HepG2 (cell line): ENCODE results near the gene CIAO3. TPM values are rescaled to one million over a fixed set of nuclear protein-coding genes. Genes with fewer than 3 reads are reported as not detected.
A peak's percentile ranks its signal among the peaks of the same experiment; 100 is the strongest.

Source experiments
- ARNT2 ChIP-seq: sonication (generic); formaldehyde crosslinking; IDR thresholded peaks from 2 replicates; pipeline ENCODE4 v1.8.0; 2022; ENCODE audit warnings: mild to moderate bottlenecking, low read depth, missing genetic modification reagents, moderate library complexity
- MAZ ChIP-seq, 2 experiments: sonication (generic) in 1 of 2; formaldehyde crosslinking in 1 of 2; IDR thresholded peaks; 2 replicates each; pipeline versions ENCODE4 v1.5.0 to v1.6.1; 2012 to 2020; ENCODE audit warnings: low read depth in 2 of 2, mild to moderate bottlenecking in 2 of 2, borderline replicate concordance in 1 of 2, improper control_type of control experiment in 1 of 2, low read length in 1 of 2, missing genetic modification reagents in 1 of 2, moderate library complexity in 1 of 2
- MIER2 ChIP-seq: IDR thresholded peaks from 2 replicates; pipeline ENCODE4 v1.6.1; 2016; ENCODE audit warnings: missing biosample characterization, missing genetic modification reagents
- MTF2 ChIP-seq: sonication (generic); formaldehyde crosslinking; IDR thresholded peaks from 2 replicates; pipeline ENCODE4 v1.5.0; 2020; ENCODE audit warnings: missing genetic modification reagents, borderline replicate concordance
- MXD1 ChIP-seq: sonication (generic); formaldehyde crosslinking; IDR thresholded peaks from 2 replicates; pipeline ENCODE4 v1.4.0; 2020; ENCODE audit warnings: mild to moderate bottlenecking, missing genetic modification reagents
- ZNF274 ChIP-seq: sonication (generic); formaldehyde crosslinking; IDR thresholded peaks from 2 replicates; pipeline ENCODE4 v1.5.1; 2020; ENCODE audit warnings: mild to moderate bottlenecking, missing genetic modification reagents
- ZNF317 ChIP-seq: sonication (generic); formaldehyde crosslinking; IDR thresholded peaks from 2 replicates; pipeline ENCODE4 v1.5.0; 2020; ENCODE audit warnings: mild to moderate bottlenecking, missing genetic modification reagents
- ZNF333 ChIP-seq: sonication (generic); formaldehyde crosslinking; IDR thresholded peaks from 2 replicates; pipeline ENCODE4 v1.4.0; 2020; ENCODE audit warnings: mild to moderate bottlenecking, missing genetic modification reagents, borderline replicate concordance
- ZNF513 ChIP-seq: sonication (generic); formaldehyde crosslinking; conservative IDR thresholded peaks from 2 replicates; pipeline ENCODE4 v1.5.0; 2020; ENCODE audit warnings: missing genetic modification reagents
- ZNF558 ChIP-seq: sonication (generic); formaldehyde crosslinking; IDR thresholded peaks from 2 replicates; pipeline ENCODE4 v1.9.0; 2022; ENCODE audit warnings: mild to moderate bottlenecking, missing genetic modification reagents, borderline replicate concordance
- ZNF672 ChIP-seq: sonication (generic); formaldehyde crosslinking; IDR thresholded peaks from 2 replicates; pipeline ENCODE4 v1.8.1; 2022; ENCODE audit warnings: missing genetic modification reagents
- ZNF737 ChIP-seq: sonication (generic); formaldehyde crosslinking; IDR thresholded peaks from 2 replicates; pipeline ENCODE4 v1.5.0; 2020; ENCODE audit warnings: missing genetic modification reagents, mild to moderate bottlenecking, borderline replicate concordance
- polyA plus RNA-seq, 8 experiments: library from polyadenylated mRNA; depleted of rRNA in 3 of 8; stranded (reverse) in 7 of 8; unstranded in 1 of 8; fragments of >200 nt; fragmentation: Illumina TruSeq in 4 of 8; extraction: Trizol in 4 of 8; gene quantifications; 2 replicates each; pipeline versions ENCODE4 v1.2.1 to v1.2.3, GENCODE V29; 2011 to 2016; ENCODE audit warnings: low read depth in 4 of 8, missing spikeins in 1 of 8, mixed read lengths in 1 of 8; ENCODE audit not compliant: insufficient read depth in 1 of 8
- total RNA-seq, 5 experiments: library from RNA; depleted of rRNA; stranded (reverse); fragments of >200 nt; fragmentation: Illumina TruSeq; extraction: Trizol; gene quantifications; 2 replicates each; pipeline ENCODE4 v1.2.3, GENCODE V29; 2016; ENCODE audit warnings: low read depth in 1 of 5
- TF ChIP-seq, protein P1 (sequence below): sonication (generic); formaldehyde crosslinking; IDR thresholded peaks from 2 replicates; pipeline ENCODE4 v1.4.0; 2020; ENCODE audit warnings: mild to moderate bottlenecking, missing genetic modification reagents
- TF ChIP-seq, protein P2 (sequence below): sonication (generic); formaldehyde crosslinking; IDR thresholded peaks from 2 replicates; pipeline ENCODE4 v1.5.1; 2020; ENCODE audit warnings: mild to moderate bottlenecking, missing genetic modification reagents, moderate library complexity
- TF ChIP-seq, protein P3 (sequence below): sonication (generic); formaldehyde crosslinking; IDR thresholded peaks from 2 replicates; pipeline ENCODE4 v1.5.0; 2020; ENCODE audit warnings: missing genetic modification reagents, mild to moderate bottlenecking, borderline replicate concordance

The CIAO3 gene
- total and polyA plus RNA-seq, 2 of the 13 experiments (the other 11 are each of a cell fraction or from before 2014, with no cell fraction given): 21.7 to 25.0 TPM

DNA sequence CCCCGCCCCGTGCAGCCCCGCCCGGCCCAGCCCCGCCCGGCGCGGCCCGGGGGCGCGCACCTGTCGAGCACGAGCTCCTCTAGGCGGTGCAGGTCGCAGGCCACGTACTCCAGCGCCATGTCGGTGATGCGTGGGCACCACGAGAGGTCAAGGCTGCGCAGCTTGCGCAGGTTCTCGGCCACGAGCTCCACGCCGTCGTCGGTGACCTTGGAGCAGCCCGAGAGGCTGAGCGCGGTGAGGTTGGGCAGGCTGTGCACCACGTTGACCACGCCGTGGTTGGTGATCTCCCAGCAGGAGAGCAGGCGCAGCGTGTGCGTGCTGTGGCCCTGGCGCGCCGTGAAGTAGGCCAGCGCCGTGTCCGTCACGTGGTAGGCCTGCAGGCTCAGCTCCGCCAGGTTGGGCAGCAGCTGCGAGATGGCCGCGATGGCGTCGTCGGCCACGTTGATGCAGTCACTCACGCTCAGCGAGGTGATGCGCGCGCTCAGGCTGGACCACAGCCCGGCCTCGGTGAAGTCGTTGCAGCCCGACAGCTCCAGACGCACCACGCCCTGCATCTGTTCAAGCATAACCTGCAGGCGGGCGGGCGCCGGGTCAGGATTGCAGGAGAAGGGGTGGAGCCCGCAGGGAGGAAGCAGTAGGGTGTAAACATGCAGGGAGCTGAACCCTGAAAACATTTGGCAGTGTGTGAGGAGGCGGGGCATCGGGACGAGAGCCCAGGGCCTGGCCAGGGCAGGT, 45.3 kb downstream of the CIAO3 start (continued):
- TF ChIP-seq, protein P1, sequence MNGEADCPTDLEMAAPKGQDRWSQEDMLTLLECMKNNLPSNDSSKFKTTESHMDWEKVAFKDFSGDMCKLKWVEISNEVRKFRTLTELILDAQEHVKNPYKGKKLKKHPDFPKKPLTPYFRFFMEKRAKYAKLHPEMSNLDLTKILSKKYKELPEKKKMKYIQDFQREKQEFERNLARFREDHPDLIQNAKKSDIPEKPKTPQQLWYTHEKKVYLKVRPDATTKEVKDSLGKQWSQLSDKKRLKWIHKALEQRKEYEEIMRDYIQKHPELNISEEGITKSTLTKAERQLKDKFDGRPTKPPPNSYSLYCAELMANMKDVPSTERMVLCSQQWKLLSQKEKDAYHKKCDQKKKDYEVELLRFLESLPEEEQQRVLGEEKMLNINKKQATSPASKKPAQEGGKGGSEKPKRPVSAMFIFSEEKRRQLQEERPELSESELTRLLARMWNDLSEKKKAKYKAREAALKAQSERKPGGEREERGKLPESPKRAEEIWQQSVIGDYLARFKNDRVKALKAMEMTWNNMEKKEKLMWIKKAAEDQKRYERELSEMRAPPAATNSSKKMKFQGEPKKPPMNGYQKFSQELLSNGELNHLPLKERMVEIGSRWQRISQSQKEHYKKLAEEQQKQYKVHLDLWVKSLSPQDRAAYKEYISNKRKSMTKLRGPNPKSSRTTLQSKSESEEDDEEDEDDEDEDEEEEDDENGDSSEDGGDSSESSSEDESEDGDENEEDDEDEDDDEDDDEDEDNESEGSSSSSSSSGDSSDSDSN: peak; percentile 74
- TF ChIP-seq MIER2 (CRISPR knock-in tag): 0 out of 2 replicates have a peak, but pooled peaks have one; percentile 49
- TF ChIP-seq, protein P2, sequence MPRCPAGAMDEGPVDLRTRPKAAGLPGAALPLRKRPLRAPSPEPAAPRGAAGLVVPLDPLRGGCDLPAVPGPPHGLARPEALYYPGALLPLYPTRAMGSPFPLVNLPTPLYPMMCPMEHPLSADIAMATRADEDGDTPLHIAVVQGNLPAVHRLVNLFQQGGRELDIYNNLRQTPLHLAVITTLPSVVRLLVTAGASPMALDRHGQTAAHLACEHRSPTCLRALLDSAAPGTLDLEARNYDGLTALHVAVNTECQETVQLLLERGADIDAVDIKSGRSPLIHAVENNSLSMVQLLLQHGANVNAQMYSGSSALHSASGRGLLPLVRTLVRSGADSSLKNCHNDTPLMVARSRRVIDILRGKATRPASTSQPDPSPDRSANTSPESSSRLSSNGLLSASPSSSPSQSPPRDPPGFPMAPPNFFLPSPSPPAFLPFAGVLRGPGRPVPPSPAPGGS (CRISPR knock-in tag): 0 out of 2 replicates have a peak, but pooled peaks have one; percentile 2
- peak; percentile 19; the same call in 1 of the 2 replicates for TF ChIP-seq ZNF333
- TF ChIP-seq ZNF672 (CRISPR knock-in tag): 0 out of 2 replicates have a peak, but pooled peaks have one; percentile 68
- 0 out of 2 replicates have a peak, but pooled peaks have one; percentile 33 for TF ChIP-seq ZNF274 (CRISPR knock-in tag)
- peak; percentile 71 for TF ChIP-seq ARNT2 (CRISPR knock-in tag)
- no peak; the same call in 1 of the 2 replicates for TF ChIP-seq ZNF737 (CRISPR knock-in tag)
- peak; percentile 84 for TF ChIP-seq MXD1
- TF ChIP-seq, protein P3, sequence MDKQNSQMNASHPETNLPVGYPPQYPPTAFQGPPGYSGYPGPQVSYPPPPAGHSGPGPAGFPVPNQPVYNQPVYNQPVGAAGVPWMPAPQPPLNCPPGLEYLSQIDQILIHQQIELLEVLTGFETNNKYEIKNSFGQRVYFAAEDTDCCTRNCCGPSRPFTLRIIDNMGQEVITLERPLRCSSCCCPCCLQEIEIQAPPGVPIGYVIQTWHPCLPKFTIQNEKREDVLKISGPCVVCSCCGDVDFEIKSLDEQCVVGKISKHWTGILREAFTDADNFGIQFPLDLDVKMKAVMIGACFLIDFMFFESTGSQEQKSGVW (CRISPR knock-in tag): no peak
- TF ChIP-seq ZNF513 (CRISPR knock-in tag): 0 out of 2 replicates have a peak, but pooled peaks have one; percentile 51
- no peak for TF ChIP-seq MAZ (IDR thresholded peaks at IDR 0.05; ENCODE audit: borderline replicate concordance, low read depth, low read length)
- peak; percentile 62; the same call in 1 of the 2 replicates for TF ChIP-seq MAZ (CRISPR knock-in tag; IDR thresholded peaks at IDR 0.05; ENCODE audit: low read depth)
- TF ChIP-seq ZNF317 (CRISPR knock-in tag): 0 out of 2 replicates have a peak, but pooled peaks have one; percentile 32
- peak; percentile 66; the same call in 1 of the 2 replicates for TF ChIP-seq ZNF558
- TF ChIP-seq MTF2: peak; percentile 94; the same call in 1 of the 2 replicates
